Measurements from ENCODE around the gene TBL1XR1.

The TBL1XR1 gene

DNA sequence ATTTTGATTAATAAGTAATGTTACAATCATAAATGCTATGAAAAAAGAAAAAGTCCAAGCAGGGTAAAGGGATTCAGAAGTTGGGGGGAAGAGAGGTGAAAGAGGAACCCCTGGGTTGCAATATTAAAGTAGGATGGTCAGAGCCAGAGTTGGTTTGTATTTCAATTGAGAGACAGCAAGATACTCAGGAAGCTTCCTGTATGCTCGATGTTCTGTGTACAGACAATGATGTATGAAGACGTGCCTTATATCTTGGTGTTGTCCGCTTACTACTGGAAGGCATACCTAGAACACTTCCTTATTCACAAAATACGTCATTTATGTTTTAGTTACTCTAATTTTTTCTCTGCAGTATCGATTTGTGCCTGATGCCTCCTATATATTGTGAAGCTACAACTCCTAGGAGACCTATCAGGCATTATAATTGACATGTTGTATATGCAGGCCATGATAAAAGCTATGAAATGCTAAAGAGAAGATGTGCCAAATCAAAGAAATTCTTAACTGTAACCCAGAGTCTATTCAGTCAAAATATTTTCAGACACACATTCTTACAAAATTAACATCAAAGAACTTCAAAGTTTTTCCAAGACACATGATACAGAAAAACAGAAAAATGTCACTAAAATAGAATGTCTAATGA, 87.5 kb downstream of the TBL1XR1 start:
- no peak for DNase-seq (ENCODE audit: low spot score)

- no peak for DNase-seq (ENCODE audit: low spot score)
Observed at GRCh38 chr3:177108648-177109047, 88.6 kb downstream of the TBL1XR1 start.

DNA sequence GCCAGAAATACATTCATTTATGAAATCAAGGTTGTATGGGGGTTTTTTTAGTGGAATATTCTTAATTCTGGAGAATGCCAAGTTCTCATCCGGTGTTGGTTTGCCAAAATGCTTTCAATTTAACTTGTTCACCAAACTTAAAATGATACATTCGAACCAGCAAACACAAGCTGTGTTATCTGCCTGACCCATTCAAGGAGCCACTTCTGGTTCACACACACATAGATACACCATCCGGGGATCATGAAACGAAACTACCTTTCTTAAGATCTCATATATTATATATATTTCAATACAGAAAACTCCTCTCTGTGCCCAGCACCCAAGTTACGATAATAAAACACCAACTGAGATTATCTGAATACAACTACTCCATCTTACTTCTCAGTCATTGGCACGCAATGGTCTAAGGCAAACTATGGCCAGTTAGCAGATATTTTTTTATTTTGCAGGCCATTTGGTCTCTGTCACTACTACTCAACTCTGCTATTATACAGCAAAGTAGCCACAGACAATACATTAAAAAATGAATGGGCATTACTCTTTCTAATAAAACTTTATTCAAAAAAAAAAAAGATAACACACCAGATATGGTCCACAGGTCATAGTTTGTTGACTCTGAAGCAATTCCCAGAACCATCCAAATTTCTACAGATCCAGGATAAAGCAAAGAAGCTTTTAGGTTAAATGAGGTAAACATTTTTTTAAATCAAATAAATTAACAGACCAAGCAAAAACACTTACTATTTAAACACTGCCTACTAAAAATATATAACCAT, 89.6 kb downstream of the TBL1XR1 start:
- no peak for DNase-seq (ENCODE audit: low spot score)

- no peak for DNase-seq (ENCODE audit: low spot score)
Observed at GRCh38 chr3:177106594-177106993, 90.7 kb downstream of the TBL1XR1 start.

GRCh38 chr3:177106184-177106583, 91.1 kb downstream of the TBL1XR1 start:
- DNase-seq (ENCODE audit: low spot score), result no peak

- no peak for DNase-seq (ENCODE audit: low spot score)
Observed at GRCh38 chr3:177105623-177106022, 91.7 kb downstream of the TBL1XR1 start.

DNA sequence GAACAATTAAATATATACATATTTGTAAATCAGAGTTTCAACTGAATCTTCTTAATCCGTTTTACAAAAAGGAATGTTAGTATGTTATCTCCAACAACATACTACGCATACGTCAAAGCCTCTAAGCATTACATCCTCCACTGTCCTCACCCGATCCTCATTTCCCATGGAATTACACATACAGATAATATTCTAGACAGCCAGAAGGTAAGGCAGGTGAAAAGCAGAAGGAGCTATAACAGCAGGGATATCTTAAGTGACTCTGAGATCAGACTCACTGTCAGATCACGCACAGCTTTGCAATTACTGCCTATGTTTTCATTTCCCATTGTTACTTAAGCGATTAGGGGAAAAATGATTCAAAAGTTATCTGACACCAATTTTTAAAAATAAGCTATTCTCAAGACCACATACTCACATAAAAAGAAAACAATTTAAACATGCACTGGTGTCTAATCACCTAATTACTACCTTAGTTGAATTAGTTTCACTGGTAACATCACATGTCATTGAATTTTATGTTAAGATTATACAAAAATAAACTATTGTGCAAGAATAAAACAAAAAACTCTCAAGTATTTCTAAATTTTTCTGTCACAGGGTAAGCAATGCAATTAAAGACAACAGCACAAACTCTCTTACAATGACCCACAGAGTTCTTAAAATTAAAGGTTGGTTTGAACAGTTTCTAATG, 92.8 kb downstream of the TBL1XR1 start:
- no peak for DNase-seq (ENCODE audit: low spot score)

GRCh38 chr3:177102553-177102952, 94.7 kb downstream of the TBL1XR1 start:
- DNase-seq (ENCODE audit: low spot score), result no peak

DNA sequence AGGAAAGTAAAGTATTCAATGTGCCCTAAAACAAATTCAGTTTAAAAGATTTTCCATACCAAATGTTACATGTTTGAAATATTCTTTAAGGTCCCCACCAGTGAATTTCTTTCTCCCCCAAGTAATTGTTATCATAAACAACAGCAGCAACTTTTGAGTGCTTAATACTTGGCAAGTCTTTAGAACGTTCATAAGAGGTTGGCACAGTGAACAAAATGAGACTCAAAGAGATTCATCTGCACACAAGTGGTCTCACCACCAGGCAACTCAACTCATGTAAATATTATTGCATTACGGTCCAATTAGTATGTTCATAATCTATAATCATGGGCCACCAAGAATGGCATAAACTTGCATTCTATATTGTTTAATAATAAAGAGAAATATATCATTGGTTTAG, 98.7 kb downstream of the TBL1XR1 start:
- no peak for DNase-seq (ENCODE audit: low spot score)

GRCh38 chr3:177096615-177097014, 100.7 kb downstream of the TBL1XR1 start:
- no peak for DNase-seq (ENCODE audit: low spot score)

DNA sequence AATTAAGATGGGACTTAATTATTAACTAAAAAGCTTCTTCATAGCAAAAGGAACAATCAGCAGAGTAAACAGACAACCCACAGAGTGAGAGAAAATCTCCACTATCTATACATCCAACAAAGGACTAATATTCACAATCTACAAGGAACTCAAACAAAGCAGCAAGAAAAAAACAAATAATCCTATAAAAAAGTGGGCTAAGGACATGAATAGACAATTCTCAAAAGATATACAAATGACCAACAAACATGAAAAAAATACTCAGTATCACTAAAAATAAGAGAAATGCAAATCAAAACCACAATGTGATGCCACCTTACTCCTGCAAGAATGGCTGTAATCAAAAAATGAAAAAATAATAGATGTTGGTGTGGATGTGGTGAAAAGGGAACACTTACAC, 103.3 kb downstream of the TBL1XR1 start:
- no peak for DNase-seq (ENCODE audit: low spot score)

GRCh38 chr3:177089901-177090300, 107.4 kb downstream of the TBL1XR1 start:
- DNase-seq (ENCODE audit: low spot score), result peak; percentile 72

DNA sequence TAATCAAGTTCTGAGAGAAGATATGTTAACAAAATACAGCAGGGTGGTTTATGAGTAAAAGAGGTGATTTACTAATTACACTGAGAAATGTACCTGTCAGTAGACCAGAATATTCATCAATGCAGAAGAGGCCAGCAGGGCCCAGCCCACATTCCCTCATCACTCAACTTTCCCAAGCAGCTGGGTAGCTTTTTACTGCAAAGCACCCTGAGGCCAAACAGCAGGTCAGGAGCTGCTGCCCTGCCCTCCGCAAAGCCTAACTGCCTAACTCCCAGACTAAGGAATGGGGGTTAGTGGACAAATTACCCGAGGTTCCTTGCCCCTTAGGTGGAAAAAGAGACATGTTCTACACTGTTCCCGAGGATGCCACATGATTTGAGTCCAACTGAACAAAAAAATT, 108.2 kb downstream of the TBL1XR1 start:
- no peak for DNase-seq (ENCODE audit: low spot score)

GRCh38 chr3:177085794-177086193, 111.5 kb downstream of the TBL1XR1 start:
- no peak for DNase-seq (ENCODE audit: low spot score)

GRCh38 chr3:177084616-177085015, 112.7 kb downstream of the TBL1XR1 start:
- no peak for DNase-seq (ENCODE audit: low spot score)

- DNase-seq (ENCODE audit: low spot score), result no peak
Observed at GRCh38 chr3:177080122-177080521, 117.2 kb downstream of the TBL1XR1 start.

- DNase-seq (ENCODE audit: low spot score), result no peak
Observed at GRCh38 chr3:177079684-177080083, 117.6 kb downstream of the TBL1XR1 start.

GRCh38 chr3:177071496-177072156, 125.7 kb downstream of the TBL1XR1 start:
- DNase-seq (ENCODE audit: low spot score), result no peak

DNA sequence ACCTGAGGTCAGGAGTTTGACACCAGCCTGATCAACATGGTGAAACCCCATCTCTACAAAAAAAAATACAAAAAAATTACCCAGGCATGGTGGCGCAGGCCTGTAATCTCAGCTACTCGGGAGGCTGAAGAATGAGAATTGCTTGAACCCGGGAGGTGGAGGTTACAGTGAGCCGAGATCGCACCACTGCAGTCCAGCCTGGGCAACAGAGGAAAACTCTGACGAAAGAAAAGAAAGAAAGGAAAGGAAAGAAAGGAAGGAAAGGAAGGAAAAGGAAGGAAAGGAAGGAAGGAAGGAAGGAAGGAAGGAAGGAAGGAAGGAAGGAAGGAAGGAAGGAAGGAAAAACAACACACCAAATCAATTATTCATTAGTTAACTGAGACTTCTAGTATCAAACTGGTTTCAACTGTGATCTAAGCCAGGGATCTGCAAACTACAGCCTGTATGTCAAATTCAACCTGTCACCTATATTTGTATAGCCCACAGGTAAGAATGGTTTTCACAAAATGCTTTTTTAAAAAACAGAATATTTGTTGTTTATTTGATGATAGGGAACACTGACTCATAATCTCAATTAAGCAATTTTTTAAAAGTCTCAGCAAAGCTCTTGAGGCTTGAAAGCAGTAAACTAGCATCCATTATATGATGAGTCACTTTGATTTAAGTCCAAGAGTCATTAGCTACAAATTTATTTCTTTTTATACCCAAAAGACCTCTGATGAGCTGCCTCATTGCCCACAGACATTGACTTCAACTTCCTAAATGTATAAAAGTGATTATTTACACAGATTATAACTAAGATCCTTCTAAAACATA, 127.6 kb downstream of the TBL1XR1 start:
- DNase-seq (ENCODE audit: low spot score), result no peak

GRCh38 chr3:177068967-177069366, 128.3 kb downstream of the TBL1XR1 start:
- DNase-seq (ENCODE audit: low spot score), result no peak

- DNase-seq (ENCODE audit: low spot score), result no peak
Observed at GRCh38 chr3:177066068-177066467, 131.2 kb downstream of the TBL1XR1 start.

Measured in pons (tissue), 1 donor.